GM19025 (cell line): Measurements from ENCODE around the gene PMS2.
"Not testable (repeated sequence)": the region's sequence is repeated elsewhere in the genome, so short reads cannot be mapped to it uniquely, and the experiment has no call there.

Experiments used
- ATAC-seq: cut with Tn5 transposase; IDR thresholded peaks from one replicate; pipeline ENCODE4 v1.9.1; 2021; ENCODE audit warnings: mild to moderate bottlenecking, low read depth, moderate library complexity; ENCODE audit not compliant: unreplicated experiment

The PMS2 gene

GRCh38 chr7:5930290-5930689 lies 78.6 kb downstream of the PMS2 start:
- not testable (repeated sequence) for ATAC-seq

GRCh38 chr7:5926263-5926870 lies 82.5 kb downstream of the PMS2 start:
- not testable (repeated sequence) for ATAC-seq

GRCh38 chr7:5924630-5925029 lies 84.2 kb downstream of the PMS2 start:
- ATAC-seq, result not testable (repeated sequence)

GRCh38 chr7:5924180-5924579 lies 84.7 kb downstream of the PMS2 start:
- ATAC-seq, result not testable (repeated sequence)
